OCI-LY1 (cell line): ENCODE measurements around the gene ZCCHC7.

Experiments used
- CTCF ChIP-seq: fragments of 200-600 bp; sonication (generic), shearing (Covaris generic); IDR thresholded peaks from 2 replicates; pipeline ENCODE4 v1.5.1; 2017; ENCODE audit warnings: mild to moderate bottlenecking, antibody characterized with exemption, low read length, moderate library complexity, mixed read lengths
- EZH2 ChIP-seq: fragments of 200-600 bp; sonication (generic), shearing (Covaris generic); IDR thresholded peaks from 2 replicates; pipeline ENCODE4 v1.8.0; 2017; ENCODE audit warnings: borderline replicate concordance, mixed run types, mild to moderate bottlenecking, antibody characterized with exemption, low read length, moderate library complexity, mixed read lengths

- TF ChIP-seq EZH2, result no peak
- TF ChIP-seq CTCF, result no peak
These were observed 38.1 kb upstream of the ZCCHC7 start for GRCh38 chr9:37082214-37082765.
